ENCODE measurements around the gene TIAM2. TPM values are rescaled to one million over a fixed set of nuclear protein-coding genes. Genes with fewer than 3 reads are reported as not detected.

Gene TIAM2
- total and polyA plus RNA-seq, 9 of the 15 experiments (the other 6 are each of a cell fraction or from before 2014, with no cell fraction given) = 0.73 to 6.5 (median 4.3) TPM

GRCh38 chr6:155108070-155108820, 113.1 kb downstream of the TIAM2 start (continued):
- no peak for TF ChIP-seq ETS2 (tag; IDR thresholded peaks at IDR 0.05; ENCODE audit: borderline replicate concordance, poor library complexity, severe bottlenecking)
- TF ChIP-seq FOSL1 (tag; conservative IDR thresholded peaks at IDR 0.05) = peak; percentile 19; the same call in 1 of the 2 replicates
- TF ChIP-seq RCOR1 (IDR thresholded peaks at IDR 0.05; ENCODE audit: borderline replicate concordance in 1 of 2, low read depth in 2 of 2, low read length in 2 of 2) = 0 out of 4 replicates have a peak, but pooled peaks of 1 of the 2 experiments have one; percentile 14
- TF ChIP-seq ZNF407 (IDR thresholded peaks at IDR 0.05; ENCODE audit: low read depth) = no peak
- TF ChIP-seq ARID1B (IDR thresholded peaks at IDR 0.05) = peak; percentile 73
- peak; percentile 60 for TF ChIP-seq CBFA2T2 (conservative IDR thresholded peaks at IDR 0.05)

All from K562 (cell line).